HEK293T (cell line): ENCODE measurements around the gene DYNLT2B.

Source experiments
- CTCF ChIA-PET: fragments of 350-600 bp; formaldehyde crosslinking; extraction: SDS; loops from one replicate; lab custom pipeline; 2021; ENCODE audit warnings: antibody characterized with exemption, inconsistent platforms; lab: Yijun Ruan, JAX
- POLR2A ChIA-PET: fragments of 350-600 bp; formaldehyde crosslinking; extraction: SDS; loops from one replicate; lab custom pipeline; 2020; ENCODE audit warnings: antibody characterized with exemption, inconsistent platforms; lab: Yijun Ruan, JAX
- DNase-seq: peaks from one replicate; pipeline ENCODE4 v3.0.0; 2012; ENCODE audit warnings: mixed read lengths; ENCODE audit errors: extremely low spot score
- ARNT ChIP-seq: fragments of 450-650 bp; IDR thresholded peaks from 2 replicates; pipeline ENCODE4 v1.6.1; 2017; ENCODE audit warnings: mild to moderate bottlenecking
- BHLHE40 ChIP-seq: fragments of 450-650 bp; IDR thresholded peaks from 2 replicates; pipeline ENCODE4 v1.6.1; 2016; ENCODE audit warnings: mild to moderate bottlenecking, moderate library complexity, borderline replicate concordance
- CTBP1 ChIP-seq: fragments of 450-650 bp; IDR thresholded peaks from 2 replicates; pipeline ENCODE4 v1.6.1; 2016; ENCODE audit warnings: borderline replicate concordance
- ELF4 ChIP-seq: fragments of 450-650 bp; IDR thresholded peaks from 2 replicates; pipeline ENCODE4 v1.6.1; 2017; ENCODE audit warnings: antibody characterized with exemption
- FOXA1 ChIP-seq: fragments of 450-650 bp; IDR thresholded peaks from 2 replicates; pipeline ENCODE4 v1.6.1; 2016; ENCODE audit warnings: mild to moderate bottlenecking
- FOXK2 ChIP-seq: fragments of 450-650 bp; IDR thresholded peaks from 2 replicates; pipeline ENCODE4 v1.6.1; 2016; ENCODE audit warnings: mild to moderate bottlenecking
- FOXM1 ChIP-seq: fragments of 450-650 bp; IDR thresholded peaks from 2 replicates; pipeline ENCODE4 v1.6.1; 2017; ENCODE audit warnings: mild to moderate bottlenecking, borderline replicate concordance
- HDGF ChIP-seq: fragments of 450-650 bp; IDR thresholded peaks from 2 replicates; pipeline ENCODE4 v1.6.1; 2017; ENCODE audit warnings: antibody characterized with exemption, borderline replicate concordance
- L3MBTL2 ChIP-seq: fragments of 450-650 bp; conservative IDR thresholded peaks from 2 replicates; pipeline ENCODE4 v1.6.1; 2016; ENCODE audit warnings: mild to moderate bottlenecking
- LEF1 ChIP-seq: fragments of 450-650 bp; IDR thresholded peaks from 2 replicates; pipeline ENCODE4 v1.6.1; 2017; ENCODE audit warnings: mild to moderate bottlenecking, borderline replicate concordance
- NFRKB ChIP-seq: fragments of 450-650 bp; IDR thresholded peaks from 2 replicates; pipeline ENCODE4 v1.6.1; 2016; ENCODE audit warnings: mild to moderate bottlenecking, moderate library complexity
- SP1 ChIP-seq: fragments of 450-650 bp; IDR thresholded peaks from 2 replicates; pipeline ENCODE4 v1.6.1; 2017
- SUZ12 ChIP-seq: fragments of 450-650 bp; IDR thresholded peaks from 2 replicates; pipeline ENCODE4 v1.6.1; 2016; ENCODE audit warnings: mild to moderate bottlenecking
- TARDBP ChIP-seq: fragments of 450-650 bp; IDR thresholded peaks from 2 replicates; pipeline ENCODE4 v1.6.1; 2016
- ZNF384 ChIP-seq: fragments of 450-650 bp; IDR thresholded peaks from 2 replicates; pipeline ENCODE4 v1.6.1; 2016
- TF ChIP-seq, protein P1 (sequence below): fragments of 450-650 bp; IDR thresholded peaks from 2 replicates; pipeline ENCODE4 v1.6.1; 2016

The DYNLT2B gene

DNA sequence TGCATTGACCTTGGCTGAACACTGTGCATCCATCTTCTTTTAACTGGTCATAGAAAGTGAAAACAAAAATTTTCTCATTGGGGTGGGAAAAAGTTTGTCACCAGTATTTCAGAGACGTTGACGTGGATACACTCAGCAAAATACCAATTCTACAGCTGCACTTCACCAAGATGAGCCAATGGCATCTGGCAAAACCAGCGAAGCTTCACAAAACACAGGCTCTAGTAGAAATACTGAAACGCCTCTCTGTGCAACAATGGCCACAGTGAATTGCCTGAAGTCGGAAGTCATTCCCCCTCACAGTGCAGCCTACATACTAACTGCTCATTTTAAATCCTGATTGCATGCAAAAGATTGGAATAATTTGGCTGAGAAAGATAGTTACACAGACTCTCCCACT, 47.5 kb downstream of the DYNLT2B start:
- ChIA-PET POLR2A (no interaction called here), CTCF (interaction anchor here (0.5 kb wide), 1 partner anchor 14 kb away, joined by 3 read pairs; no protein-coding TSS in a partner anchor)
- TF ChIP-seq BHLHE40 (no peak), SUZ12 (no peak), HDGF (no peak), FOXK2 (no peak), SP1 (no peak), ZNF384 (no peak), CTBP1 (no peak), LEF1 (no peak), NFRKB (no peak), FOXA1 (no peak), L3MBTL2 (no peak), FOXM1 (no peak), TARDBP (no peak), ELF4 (no peak), ARNT (no peak)
- TF ChIP-seq, protein P1, sequence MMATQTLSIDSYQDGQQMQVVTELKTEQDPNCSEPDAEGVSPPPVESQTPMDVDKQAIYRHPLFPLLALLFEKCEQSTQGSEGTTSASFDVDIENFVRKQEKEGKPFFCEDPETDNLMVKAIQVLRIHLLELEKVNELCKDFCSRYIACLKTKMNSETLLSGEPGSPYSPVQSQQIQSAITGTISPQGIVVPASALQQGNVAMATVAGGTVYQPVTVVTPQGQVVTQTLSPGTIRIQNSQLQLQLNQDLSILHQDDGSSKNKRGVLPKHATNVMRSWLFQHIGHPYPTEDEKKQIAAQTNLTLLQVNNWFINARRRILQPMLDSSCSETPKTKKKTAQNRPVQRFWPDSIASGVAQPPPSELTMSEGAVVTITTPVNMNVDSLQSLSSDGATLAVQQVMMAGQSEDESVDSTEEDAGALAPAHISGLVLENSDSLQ, result no peak
- DNase-seq, result no peak

DNA sequence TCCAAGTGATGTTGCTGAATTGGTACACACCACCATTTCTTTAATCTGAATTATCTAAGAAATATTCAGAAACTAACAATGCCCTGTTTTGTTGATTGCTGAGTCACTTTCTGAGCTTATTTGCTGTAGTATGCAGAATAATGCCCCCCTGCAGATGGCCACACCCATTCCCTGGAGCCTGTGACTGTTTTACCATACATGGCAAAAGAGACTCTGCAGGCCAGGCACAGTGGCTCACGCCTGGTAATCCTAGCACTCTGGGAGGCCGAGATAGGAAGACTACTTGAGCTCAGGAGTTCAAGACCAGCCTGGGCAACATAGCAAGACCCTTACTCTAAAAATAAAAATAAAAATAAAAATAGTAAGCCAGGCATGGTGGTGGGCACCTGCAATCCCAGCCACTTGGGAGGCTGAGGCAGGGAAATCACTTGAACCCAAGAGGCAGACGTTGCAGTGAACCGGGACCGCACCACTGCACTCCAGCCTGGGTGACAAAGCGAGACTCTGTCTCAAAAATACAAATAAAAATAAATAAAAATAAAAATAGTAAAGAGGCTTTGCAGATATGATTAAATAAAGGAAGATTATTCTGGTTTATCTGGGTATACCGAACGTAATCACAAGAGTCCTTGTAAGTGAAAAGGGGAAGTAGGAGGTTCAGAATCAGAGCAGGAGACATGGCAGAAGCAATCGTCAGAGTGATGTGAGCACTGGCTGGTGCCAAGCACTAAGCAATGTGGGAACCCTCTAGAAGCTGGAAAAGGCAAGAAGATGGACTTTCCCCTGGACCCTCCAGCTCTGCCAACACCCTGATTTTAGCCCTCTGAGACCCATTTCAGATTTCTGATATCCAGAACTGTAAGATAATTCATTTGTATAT, 49.5 kb downstream of the DYNLT2B start:
- ChIA-PET POLR2A (no interaction called here), CTCF (no interaction called here)
- DNase-seq, result no peak
- TF ChIP-seq CTBP1 (no peak), ZNF384 (no peak), SP1 (no peak), ELF4 (no peak), FOXK2 (no peak), NFRKB (no peak), ARNT (no peak), L3MBTL2 (no peak), SUZ12 (no peak), HDGF (no peak), LEF1 (no peak), FOXM1 (no peak), TARDBP (no peak), FOXA1 (no peak)

DNA sequence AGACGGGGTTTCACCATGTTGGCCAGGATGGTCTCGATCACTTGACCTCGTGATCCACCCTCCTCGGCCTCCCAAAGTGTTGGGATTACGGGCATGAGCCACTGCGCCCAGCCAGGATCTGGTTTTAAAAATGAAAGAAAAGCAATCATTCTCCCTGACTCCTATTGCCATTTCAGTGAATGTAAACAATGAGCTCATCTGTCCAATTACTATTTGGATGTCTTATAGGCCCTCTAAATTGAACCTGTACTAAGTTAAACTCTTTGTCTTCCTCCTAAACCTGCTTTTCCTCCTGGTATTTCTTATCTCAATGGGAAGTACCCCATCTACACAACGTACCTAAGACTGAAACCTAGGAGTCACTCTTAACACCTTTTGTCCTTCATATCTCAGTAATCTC, 54.2 kb downstream of the DYNLT2B start:
- POLR2A ChIA-PET, result no interaction called here

DNA sequence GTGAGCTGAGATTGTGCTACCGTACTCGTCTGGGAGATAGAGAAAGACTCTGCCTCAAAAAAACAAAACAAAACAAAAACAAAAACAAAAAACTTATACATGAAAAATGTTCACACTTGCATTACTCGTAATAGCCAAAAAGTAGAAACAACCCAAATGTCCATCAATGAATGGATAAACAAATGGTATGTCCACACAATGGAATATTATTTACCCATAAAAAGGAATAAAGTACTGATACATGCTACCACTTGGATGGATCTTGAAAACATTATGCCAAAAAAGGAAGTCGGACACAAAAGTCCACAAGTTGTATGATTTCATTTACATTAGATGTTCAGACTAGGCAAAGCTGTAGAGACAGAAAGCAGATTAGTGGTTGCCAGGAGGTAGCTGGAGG, 57.3 kb downstream of the DYNLT2B start:
- CTCF ChIA-PET, result no interaction called here
- no peak for DNase-seq
- no peak for TF ChIP-seq TARDBP
- TF ChIP-seq FOXK2, result no peak
- POLR2A ChIA-PET, result no interaction called here

More for the DNA sequence above, 54.2 kb downstream of the DYNLT2B start:
- CTCF ChIA-PET, result no interaction called here
- DNase-seq, result no peak
- TF ChIP-seq L3MBTL2 (no peak), FOXM1 (no peak), FOXA1 (no peak), CTBP1 (no peak), LEF1 (no peak), SUZ12 (no peak), NFRKB (no peak), SP1 (no peak), HDGF (no peak), ELF4 (no peak), BHLHE40 (no peak), ARNT (no peak), ZNF384 (no peak), TARDBP (no peak)
- TF ChIP-seq, protein P1, result no peak

DNA sequence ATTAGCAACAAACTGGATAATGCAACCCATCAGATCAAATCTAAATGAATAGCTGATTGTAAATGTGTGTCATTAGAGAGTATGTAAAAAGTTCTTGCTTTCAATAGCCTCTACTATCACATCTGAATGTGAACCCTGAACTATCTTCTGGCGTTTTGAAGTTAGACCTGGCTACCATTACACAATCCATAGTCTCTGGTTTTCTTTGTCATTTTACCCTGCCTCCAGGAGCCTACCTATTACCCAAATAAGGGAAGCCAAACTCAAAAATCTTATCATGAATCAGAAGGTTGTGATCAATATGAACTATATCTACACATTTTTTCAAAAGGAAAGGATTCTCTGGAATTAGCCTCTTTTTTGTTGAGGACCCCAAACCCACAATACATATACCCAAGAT, 62.3 kb downstream of the DYNLT2B start:
- no peak for TF ChIP-seq SP1
- TF ChIP-seq, protein P1, result no peak
- TF ChIP-seq BHLHE40, result no peak
- no peak for TF ChIP-seq CTBP1
- TF ChIP-seq HDGF, result no peak
- TF ChIP-seq L3MBTL2, result no peak
- TF ChIP-seq TARDBP, result no peak
- no peak for TF ChIP-seq ELF4
- TF ChIP-seq NFRKB, result no peak
- TF ChIP-seq FOXA1, result no peak
- no peak for TF ChIP-seq SUZ12
- TF ChIP-seq FOXK2, result no peak
- TF ChIP-seq FOXM1, result no peak
- TF ChIP-seq LEF1, result no peak
- TF ChIP-seq ARNT, result no peak
- no peak for TF ChIP-seq ZNF384
- ChIA-PET CTCF (no interaction called here), POLR2A (no interaction called here)
- DNase-seq, result no peak
